ENCODE results near the gene ZIC5.
"Not testable (repeated sequence)": the region's sequence is repeated elsewhere in the genome, so short reads cannot be mapped to it uniquely, and the experiment has no call there.

ZIC5 gene

DNA sequence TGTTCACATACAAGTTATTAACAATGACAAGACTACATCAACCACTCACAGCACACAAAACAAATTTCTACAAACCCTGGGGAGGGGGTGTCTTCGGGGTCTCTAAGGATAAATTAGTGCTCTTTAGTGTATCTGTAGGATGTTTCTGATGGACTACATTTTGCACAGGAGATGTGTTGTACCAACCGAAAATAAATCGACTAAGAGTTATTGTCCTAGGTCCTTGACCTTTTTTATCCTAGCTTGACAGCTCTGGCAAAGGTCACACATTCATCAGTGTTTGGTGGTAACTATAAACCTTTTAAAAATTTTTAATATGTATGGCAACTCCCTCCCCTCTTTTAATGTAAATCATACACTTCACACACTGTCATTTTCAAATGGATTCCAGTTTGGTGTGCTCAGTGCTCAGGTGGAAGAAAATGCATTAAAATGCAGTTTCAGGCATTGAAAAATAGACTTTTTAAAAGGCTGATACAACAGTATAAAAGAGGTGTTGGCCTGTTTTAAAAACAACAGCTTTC is 7.7 kb downstream of the ZIC5 start:
- no peaks in the 10 kb centered on the region for H3K9me3 Mint-ChIP-seq
- peaks cover 13% of the 10 kb centered on the region for H3K4me1 Mint-ChIP-seq (ENCODE audit: low read depth)
- peaks cover 77% of the 10 kb centered on the region for H3K27me3 Mint-ChIP-seq (ENCODE audit: low read depth)
- H3K36me3 Mint-ChIP-seq (ENCODE audit: low read depth): peaks cover 7% of the 10 kb centered on the region
- H3K4me3 Mint-ChIP-seq: no peak overlapping the region
- no peak overlapping the region for H3K27ac Mint-ChIP-seq

- Mint-ChIP-seq H3K9me3 (no peaks in the 10 kb centered on the region), H3K4me3 (no peak overlapping the region), H3K36me3 (ENCODE audit: low read depth) (peaks cover 2% of the 10 kb centered on the region), H3K27me3 (ENCODE audit: low read depth) (peaks cover 84% of the 10 kb centered on the region), H3K27ac (no peak overlapping the region), H3K4me1 (ENCODE audit: low read depth) (peaks cover 6% of the 10 kb centered on the region)
Measured at GRCh38 chr13:99962242-99962641, 9.3 kb downstream of the ZIC5 start.

GRCh38 chr13:99961636-99962035 is 9.9 kb downstream of the ZIC5 start:
- Mint-ChIP-seq H3K27me3 (ENCODE audit: low read depth) (peaks cover 82% of the 10 kb centered on the region), H3K9me3 (no peaks in the 10 kb centered on the region), H3K27ac (no peak overlapping the region), H3K36me3 (ENCODE audit: low read depth) (peaks cover 1% of the 10 kb centered on the region), H3K4me1 (ENCODE audit: low read depth) (peaks cover 6% of the 10 kb centered on the region), H3K4me3 (no peak overlapping the region)

GRCh38 chr13:99960663-99961311 is 10.8 kb downstream of the ZIC5 start:
- Mint-ChIP-seq H3K27me3 (ENCODE audit: low read depth) (peaks cover 82% of the 10 kb centered on the region), H3K4me1 (ENCODE audit: low read depth) (peaks cover 9% of the 10 kb centered on the region), H3K27ac (no peak overlapping the region), H3K4me3 (no peak overlapping the region), H3K9me3 (no peaks in the 10 kb centered on the region), H3K36me3 (ENCODE audit: low read depth) (no peaks in the 10 kb centered on the region)

GRCh38 chr13:99959540-99960230 is 11.9 kb downstream of the ZIC5 start:
- peak overlapping the region; percentile 34 for H3K4me3 Mint-ChIP-seq
- no peaks in the 10 kb centered on the region for H3K36me3 Mint-ChIP-seq (ENCODE audit: low read depth)
- peaks cover 9% of the 10 kb centered on the region for H3K4me1 Mint-ChIP-seq (ENCODE audit: low read depth)
- H3K9me3 Mint-ChIP-seq: no peaks in the 10 kb centered on the region
- peaks cover 86% of the 10 kb centered on the region for H3K27me3 Mint-ChIP-seq (ENCODE audit: low read depth)
- peak overlapping the region; percentile 68 for H3K27ac Mint-ChIP-seq

GRCh38 chr13:99959127-99959539 is 12.4 kb downstream of the ZIC5 start:
- no peaks in the 10 kb centered on the region for H3K36me3 Mint-ChIP-seq (ENCODE audit: low read depth)
- no peaks in the 10 kb centered on the region for H3K9me3 Mint-ChIP-seq
- H3K4me1 Mint-ChIP-seq (ENCODE audit: low read depth): peaks cover 9% of the 10 kb centered on the region
- H3K4me3 Mint-ChIP-seq: no peak overlapping the region
- peaks cover 86% of the 10 kb centered on the region for H3K27me3 Mint-ChIP-seq (ENCODE audit: low read depth)
- H3K27ac Mint-ChIP-seq: peak overlapping the region; percentile 15

- Mint-ChIP-seq H3K4me3 (no peak overlapping the region), H3K9me3 (no peaks in the 10 kb centered on the region), H3K36me3 (ENCODE audit: low read depth) (no peaks in the 10 kb centered on the region), H3K27me3 (ENCODE audit: low read depth) (peaks cover 86% of the 10 kb centered on the region), H3K27ac (peak overlapping the region; percentile 15), H3K4me1 (ENCODE audit: low read depth) (peaks cover 9% of the 10 kb centered on the region)
Measured at GRCh38 chr13:99958406-99959126, 13.0 kb downstream of the ZIC5 start.

DNA sequence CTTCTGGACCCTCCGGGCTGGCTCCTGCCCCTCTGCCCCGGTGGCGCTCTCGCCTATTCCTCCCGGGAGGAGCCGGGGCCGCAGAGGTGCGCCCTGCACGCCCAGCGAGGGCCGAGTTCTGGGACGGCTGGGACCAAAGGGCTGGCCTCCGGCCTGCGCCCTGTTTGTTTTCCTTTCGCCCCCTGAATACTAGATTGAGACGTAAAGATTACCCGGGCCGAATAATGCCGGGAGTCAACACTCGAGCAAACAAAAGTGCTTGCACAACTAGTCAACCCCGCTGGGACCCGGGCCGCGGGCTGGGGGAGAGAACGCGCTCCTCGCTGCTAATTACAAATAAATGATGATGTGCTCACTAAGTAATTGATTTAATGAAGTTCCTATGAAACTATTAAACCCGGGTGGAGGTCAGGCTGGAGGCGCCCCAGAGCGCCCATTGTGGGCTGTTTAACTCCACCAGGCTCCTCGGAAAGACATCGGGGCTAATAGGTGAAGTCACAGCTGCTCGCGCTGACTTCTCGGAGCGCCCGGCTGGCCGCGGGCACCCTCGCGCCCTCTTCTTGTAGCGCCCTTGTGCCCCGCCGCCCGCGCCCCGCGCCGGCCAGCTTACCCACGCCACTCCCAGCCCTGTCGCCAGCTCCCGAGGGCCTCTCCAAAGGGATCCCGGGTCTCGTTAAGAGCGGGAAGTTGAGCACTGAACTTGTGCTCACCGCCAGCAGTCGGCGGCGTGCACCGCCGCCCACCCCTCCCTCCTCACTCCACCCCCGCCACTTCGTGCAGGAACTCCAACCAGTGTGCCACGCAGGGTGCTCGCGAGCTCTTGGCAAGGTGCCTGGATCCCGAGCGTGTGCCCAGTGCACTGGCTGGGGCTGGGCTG is 14.9 kb downstream of the ZIC5 start:
- Mint-ChIP-seq H3K9me3 (no peaks in the 10 kb centered on the region), H3K4me1 (ENCODE audit: low read depth) (peaks cover 9% of the 10 kb centered on the region), H3K4me3 (no peak overlapping the region), H3K36me3 (ENCODE audit: low read depth) (no peaks in the 10 kb centered on the region), H3K27me3 (ENCODE audit: low read depth) (peaks cover 91% of the 10 kb centered on the region), H3K27ac (no peak overlapping the region)

- peaks cover 90% of the 10 kb centered on the region for H3K27me3 Mint-ChIP-seq (ENCODE audit: low read depth)
- H3K36me3 Mint-ChIP-seq (ENCODE audit: low read depth): no peaks in the 10 kb centered on the region
- H3K4me1 Mint-ChIP-seq (ENCODE audit: low read depth): peaks cover 9% of the 10 kb centered on the region
- no peaks in the 10 kb centered on the region for H3K9me3 Mint-ChIP-seq
- H3K27ac Mint-ChIP-seq: no peak overlapping the region
- no peak overlapping the region for H3K4me3 Mint-ChIP-seq
Measured at GRCh38 chr13:99955747-99956472, 15.7 kb downstream of the ZIC5 start.

DNA sequence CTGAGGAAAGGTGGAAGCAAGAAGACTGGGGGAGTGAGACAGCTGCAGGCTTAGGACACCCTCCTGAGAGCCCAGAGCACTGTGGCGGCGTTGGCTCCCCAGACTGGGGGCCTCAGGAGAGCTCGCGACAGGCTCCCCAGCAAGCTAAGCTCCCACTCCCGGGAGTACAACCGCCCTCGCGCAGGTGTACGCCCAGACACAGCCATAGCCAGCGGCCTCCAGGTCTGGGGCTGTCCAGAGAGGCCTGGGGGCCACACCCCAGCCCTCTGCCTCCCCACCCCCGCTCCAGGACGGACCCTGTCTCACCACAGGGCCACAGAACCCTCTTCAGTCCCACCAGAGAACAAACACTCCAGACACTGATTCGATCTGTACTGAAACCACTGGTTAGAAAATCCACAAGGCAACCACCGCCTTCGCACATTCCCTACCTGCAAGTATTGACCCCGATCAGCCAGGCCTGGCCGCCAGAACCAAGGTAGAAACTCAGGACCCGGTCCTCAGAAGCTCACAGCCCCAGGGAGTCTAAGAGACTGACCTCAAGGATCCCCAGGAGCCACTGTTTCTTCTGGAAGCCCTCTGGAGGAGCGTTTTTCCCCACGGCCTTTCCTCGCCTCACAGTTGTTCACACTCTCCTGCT is 16.3 kb downstream of the ZIC5 start:
- H3K36me3 Mint-ChIP-seq (ENCODE audit: low read depth): no peaks in the 10 kb centered on the region
- H3K4me3 Mint-ChIP-seq: no peak overlapping the region
- H3K9me3 Mint-ChIP-seq: no peaks in the 10 kb centered on the region
- peaks cover 93% of the 10 kb centered on the region for H3K27me3 Mint-ChIP-seq (ENCODE audit: low read depth)
- peak overlapping the region; percentile 1 for H3K27ac Mint-ChIP-seq
- H3K4me1 Mint-ChIP-seq (ENCODE audit: low read depth): peaks cover 9% of the 10 kb centered on the region

DNA sequence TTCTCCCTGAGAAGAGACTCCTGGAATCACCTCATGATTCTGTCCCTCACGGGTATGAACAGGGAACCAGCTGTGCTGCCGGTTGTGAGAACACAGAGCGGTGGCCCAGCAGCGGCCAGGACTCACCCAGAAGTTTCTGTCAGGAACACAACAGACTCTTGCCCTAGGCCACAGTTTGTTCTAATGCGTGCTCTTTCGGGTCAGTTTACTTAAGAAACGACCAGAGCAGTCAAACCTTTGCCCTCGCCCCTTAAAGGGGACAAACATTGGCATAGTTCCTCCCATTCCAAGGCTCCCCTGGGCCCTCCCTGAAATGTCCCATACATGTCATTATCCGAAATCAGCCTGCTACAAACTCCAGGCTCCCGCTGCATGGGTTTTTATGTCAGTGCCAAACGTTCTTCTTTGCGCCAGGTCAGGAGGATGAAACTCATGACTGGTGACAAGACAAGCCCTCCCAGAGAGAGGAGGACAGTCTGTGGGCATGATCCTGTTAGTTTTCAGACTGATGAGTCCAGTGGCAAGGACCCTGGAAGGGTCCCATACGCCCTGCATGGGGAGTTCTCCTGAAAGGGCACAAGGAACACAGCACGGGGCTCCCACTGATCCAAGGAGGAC is 18.3 kb downstream of the ZIC5 start:
- H3K27me3 Mint-ChIP-seq (ENCODE audit: low read depth): peaks cover 91% of the 10 kb centered on the region
- H3K27ac Mint-ChIP-seq: no peak overlapping the region
- no peaks in the 10 kb centered on the region for H3K36me3 Mint-ChIP-seq (ENCODE audit: low read depth)
- H3K9me3 Mint-ChIP-seq: no peaks in the 10 kb centered on the region
- no peak overlapping the region for H3K4me3 Mint-ChIP-seq
- peaks cover 3% of the 10 kb centered on the region for H3K4me1 Mint-ChIP-seq (ENCODE audit: low read depth)

DNA sequence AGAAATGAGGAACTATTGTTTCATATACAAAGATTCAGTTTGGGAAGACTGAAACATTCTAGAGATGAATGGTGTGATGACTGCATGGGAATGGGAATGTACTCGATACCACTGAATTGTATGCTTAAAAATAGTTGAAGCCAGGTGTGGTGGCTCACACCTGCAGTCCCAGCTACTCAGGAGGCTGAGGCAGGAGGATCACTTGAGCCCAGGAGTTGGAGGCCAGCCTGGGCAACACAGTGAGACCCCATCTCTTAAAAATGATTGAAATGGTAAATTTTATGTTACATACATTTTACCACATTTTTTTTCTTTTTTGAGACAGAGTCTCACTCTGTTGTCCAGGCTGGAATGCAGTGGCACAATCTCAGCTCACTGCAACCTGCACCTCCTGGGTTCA is 19.9 kb downstream of the ZIC5 start:
- not testable (repeated sequence) for H3K27ac Mint-ChIP-seq; H3K9me3 Mint-ChIP-seq; H3K4me1 Mint-ChIP-seq (ENCODE audit: low read depth); H3K36me3 Mint-ChIP-seq (ENCODE audit: low read depth); H3K4me3 Mint-ChIP-seq
- peaks cover 92% of the 10 kb centered on the region for H3K27me3 Mint-ChIP-seq (ENCODE audit: low read depth)
